ENCODE measurements around the gene SMAD6. TPM values are rescaled to one million over a fixed set of nuclear protein-coding genes. Genes with fewer than 3 reads are reported as not detected.

Gene SMAD6
- total RNA-seq, 1 donor from 2014 or later: 20.3 TPM

DNA sequence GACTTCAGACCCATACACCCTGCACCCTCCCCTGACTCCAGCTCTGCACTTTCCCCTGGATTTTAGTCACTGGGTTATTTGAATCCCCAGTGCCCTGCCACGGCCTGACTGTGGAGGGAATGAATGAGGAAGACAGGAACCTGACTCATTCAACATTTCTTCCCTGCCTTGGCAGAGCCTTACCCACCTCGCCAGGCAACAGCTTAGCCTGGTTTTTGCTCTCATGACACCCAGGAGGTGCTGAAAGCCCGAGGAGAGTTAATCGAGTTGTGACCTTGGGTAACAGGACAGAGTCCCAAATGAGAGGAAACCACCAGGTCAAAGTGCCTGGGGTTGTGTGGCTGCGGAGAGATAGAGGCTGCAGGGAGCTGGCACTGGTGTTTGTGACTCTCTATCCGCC is 128.3 kb downstream of the SMAD6 start:
- DNase-seq: peak; percentile 72
- TF ChIP-seq, protein P1, sequence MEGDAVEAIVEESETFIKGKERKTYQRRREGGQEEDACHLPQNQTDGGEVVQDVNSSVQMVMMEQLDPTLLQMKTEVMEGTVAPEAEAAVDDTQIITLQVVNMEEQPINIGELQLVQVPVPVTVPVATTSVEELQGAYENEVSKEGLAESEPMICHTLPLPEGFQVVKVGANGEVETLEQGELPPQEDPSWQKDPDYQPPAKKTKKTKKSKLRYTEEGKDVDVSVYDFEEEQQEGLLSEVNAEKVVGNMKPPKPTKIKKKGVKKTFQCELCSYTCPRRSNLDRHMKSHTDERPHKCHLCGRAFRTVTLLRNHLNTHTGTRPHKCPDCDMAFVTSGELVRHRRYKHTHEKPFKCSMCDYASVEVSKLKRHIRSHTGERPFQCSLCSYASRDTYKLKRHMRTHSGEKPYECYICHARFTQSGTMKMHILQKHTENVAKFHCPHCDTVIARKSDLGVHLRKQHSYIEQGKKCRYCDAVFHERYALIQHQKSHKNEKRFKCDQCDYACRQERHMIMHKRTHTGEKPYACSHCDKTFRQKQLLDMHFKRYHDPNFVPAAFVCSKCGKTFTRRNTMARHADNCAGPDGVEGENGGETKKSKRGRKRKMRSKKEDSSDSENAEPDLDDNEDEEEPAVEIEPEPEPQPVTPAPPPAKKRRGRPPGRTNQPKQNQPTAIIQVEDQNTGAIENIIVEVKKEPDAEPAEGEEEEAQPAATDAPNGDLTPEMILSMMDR (IDR thresholded peaks at IDR 0.05; ENCODE audit: borderline replicate concordance): no peak
- Histone ChIP-seq H3K27ac (replicated peaks) (peak overlapping the region; percentile 83), H3K36me3 (no peaks in the 10 kb centered on the region), H3K27me3 (ENCODE audit: low read depth) (no peaks in the 10 kb centered on the region), H3K4me3 (no peak overlapping the region), H3K4me1 (peaks cover 30% of the 10 kb centered on the region), H3K9me3 (replicated peaks) (no peaks in the 10 kb centered on the region)
- intact Hi-C loops (cut with micrococcal nuclease): no loop called here

DNA sequence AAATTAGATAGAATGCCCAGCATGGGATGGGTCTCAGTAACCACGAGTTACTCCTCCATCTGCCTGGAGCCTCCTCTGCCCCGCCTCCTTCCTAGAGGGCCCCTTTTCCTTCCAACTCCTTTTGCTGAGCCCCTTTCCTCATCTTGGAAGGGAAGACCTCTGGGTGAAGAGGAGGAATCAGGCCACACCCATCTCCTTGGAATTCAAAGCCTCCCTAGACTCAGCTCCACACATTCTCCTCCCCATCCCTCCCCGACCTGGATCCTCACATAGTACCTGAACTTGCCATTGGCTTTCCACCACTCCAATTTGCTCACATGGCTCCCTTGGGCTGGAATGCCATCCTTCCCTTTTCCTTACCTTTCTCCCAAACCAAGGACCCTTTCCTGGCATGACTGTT is 128.8 kb downstream of the SMAD6 start:
- TF ChIP-seq, protein P1 (IDR thresholded peaks at IDR 0.05; ENCODE audit: borderline replicate concordance): no peak
- intact Hi-C loops (cut with micrococcal nuclease): no loop called here
- no peak for DNase-seq

DNA sequence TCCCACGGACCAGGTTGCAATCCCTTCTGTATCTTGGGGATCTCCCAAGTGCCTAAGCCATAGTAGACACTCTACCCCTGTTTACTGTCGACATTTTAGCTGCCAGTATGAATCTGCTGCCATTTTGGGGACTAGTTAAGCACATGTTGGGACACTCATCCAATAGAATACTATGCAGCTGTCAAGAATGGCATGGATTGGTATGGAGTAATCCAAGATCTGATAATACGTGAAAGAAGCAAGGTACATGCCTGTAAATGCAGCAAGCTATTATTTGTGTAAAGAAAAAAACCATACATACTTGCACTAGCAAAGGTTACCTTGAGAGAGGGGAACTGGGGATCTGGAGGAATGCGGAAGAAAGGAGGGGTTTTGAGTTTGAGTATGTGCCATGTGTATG is 129.3 kb downstream of the SMAD6 start:
- H3K4me3 ChIP-seq: no peak overlapping the region
- intact Hi-C loops (cut with micrococcal nuclease): no loop called here
- H3K9me3 ChIP-seq (replicated peaks): peaks cover 7% of the 10 kb centered on the region
- H3K27me3 ChIP-seq (ENCODE audit: low read depth): no peaks in the 10 kb centered on the region
- no peak overlapping the region for H3K27ac ChIP-seq (replicated peaks)
- TF ChIP-seq, protein P1 (IDR thresholded peaks at IDR 0.05; ENCODE audit: borderline replicate concordance): no peak
- peaks cover 30% of the 10 kb centered on the region for H3K4me1 ChIP-seq
- DNase-seq: no peak
- H3K36me3 ChIP-seq: no peaks in the 10 kb centered on the region

More for the DNA sequence above, 128.8 kb downstream of the SMAD6 start:
- Histone ChIP-seq H3K4me1 (peaks cover 30% of the 10 kb centered on the region), H3K27me3 (ENCODE audit: low read depth) (no peaks in the 10 kb centered on the region), H3K4me3 (no peak overlapping the region), H3K27ac (replicated peaks) (peak overlapping the region; percentile 83), H3K36me3 (no peaks in the 10 kb centered on the region), H3K9me3 (replicated peaks) (peaks cover 4% of the 10 kb centered on the region)

DNA sequence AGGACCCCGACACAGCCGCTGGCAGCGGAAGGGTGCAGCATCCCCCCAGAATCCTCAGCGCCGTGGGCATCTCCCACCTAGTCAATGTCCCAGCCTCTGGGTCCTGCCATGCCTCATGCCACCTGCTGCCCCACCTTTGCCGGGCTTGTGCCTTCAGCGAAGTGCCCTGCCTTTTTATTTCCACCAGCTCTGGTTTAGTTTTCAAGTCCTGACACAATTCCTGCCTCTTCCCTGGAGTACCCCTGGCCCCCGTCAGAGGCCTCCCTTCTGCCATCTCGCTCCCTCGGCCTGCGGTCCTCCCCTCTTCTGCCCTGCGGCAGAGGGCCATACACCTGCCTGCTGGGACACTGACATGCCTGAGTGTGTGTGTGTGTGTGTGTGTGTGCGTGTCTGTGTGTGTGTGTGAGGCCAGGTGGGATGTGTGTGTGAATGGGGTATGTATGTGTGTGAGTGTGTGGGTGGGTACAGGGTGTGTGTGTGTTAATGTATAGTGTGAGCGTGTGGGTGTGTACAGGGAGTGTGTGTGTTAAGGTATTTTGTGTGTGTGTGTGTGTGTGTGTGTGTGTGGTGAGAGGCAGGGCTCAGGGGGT is 129.9 kb downstream of the SMAD6 start:
- H3K27ac ChIP-seq (replicated peaks): no peak overlapping the region
- TF ChIP-seq, protein P1 (IDR thresholded peaks at IDR 0.05; ENCODE audit: borderline replicate concordance): no peak
- no peak for DNase-seq
- peaks cover 30% of the 10 kb centered on the region for H3K4me1 ChIP-seq
- no peak overlapping the region for H3K4me3 ChIP-seq
- intact Hi-C loops (cut with micrococcal nuclease): no loop called here
- H3K9me3 ChIP-seq (replicated peaks): peaks cover 7% of the 10 kb centered on the region
- no peaks in the 10 kb centered on the region for H3K27me3 ChIP-seq (ENCODE audit: low read depth)
- H3K36me3 ChIP-seq: no peaks in the 10 kb centered on the region

Other genes starting within 250 kb of the SMAD6 start
- 40.9 TPM for gene SNAPC5, start 204.5 kb upstream of the SMAD6 start, total RNA-seq
- 1,358 TPM for gene RPL4, start 197.4 kb upstream of the SMAD6 start, total RNA-seq
- gene ZWILCH, start 196.9 kb upstream of the SMAD6 start, total RNA-seq: 2.0 TPM
- gene LCTL, start 136.2 kb upstream of the SMAD6 start, total RNA-seq: not detected